H1 (cell line): ENCODE data around the gene DNA2. TPM values are rescaled to one million over a fixed set of nuclear protein-coding genes. Genes with fewer than 3 reads are reported as not detected.

Experiments used
- HDAC2 ChIP-seq, 2 experiments: fragments of 300-600 bp in 1 of 2; sonication (generic) in 1 of 2; IDR thresholded peaks; 2 replicates each; pipeline ENCODE4 v1.6.1; 2011 to 2012; ENCODE audit warnings: low read depth in 2 of 2, low read length in 2 of 2, mild to moderate bottlenecking in 2 of 2, moderate library complexity in 2 of 2, borderline replicate concordance in 1 of 2, inconsistent platforms in 1 of 2
- KDM1A ChIP-seq: fragments of 200-600, 300-600 bp; sonication (generic); IDR thresholded peaks from 2 replicates; pipeline ENCODE4 v1.7.1; 2016; ENCODE audit warnings: mild to moderate bottlenecking, low read length, borderline replicate concordance
- KDM4A ChIP-seq: IDR thresholded peaks from one replicate; pipeline ENCODE4 v1.7.1; 2012; ENCODE audit warnings: low read depth, mild to moderate bottlenecking, moderate library complexity, low read length, inconsistent platforms; ENCODE audit not compliant: severe bottlenecking
- POLR2A ChIP-seq, 2 experiments: IDR thresholded peaks; 1 replicate in 1 of 2; 2 replicates in 1 of 2; pipeline ENCODE4 v1.6.1; 2011; ENCODE audit warnings: low read depth in 2 of 2, low read length in 2 of 2, mild to moderate bottlenecking in 2 of 2; ENCODE audit errors: control extremely low read depth in 1 of 2
- RBBP5 ChIP-seq: IDR thresholded peaks from 2 replicates; pipeline ENCODE4 v1.7.1; 2012; ENCODE audit warnings: low read depth, mild to moderate bottlenecking, inconsistent platforms, low read length, moderate library complexity, borderline replicate concordance
- TBP ChIP-seq: IDR thresholded peaks from 2 replicates; pipeline ENCODE4 v1.6.1; 2011; ENCODE audit warnings: low read depth, low read length, improper control_type of control experiment
- polyA plus RNA-seq, 7 experiments: library from polyadenylated mRNA; depleted of rRNA in 3 of 7; stranded (reverse) in 5 of 7; unstranded in 2 of 7; fragments of >200 nt in 5 of 7; fragments of 200-250 nt in 2 of 7; gene quantifications; 1 replicate in 5 of 7; 2 replicates in 1 of 7; 4 replicates in 1 of 7; pipeline versions ENCODE4 v1.2.1 to v1.2.3, GENCODE V29; 2011 to 2013; ENCODE audit warnings: missing spikeins in 2 of 7, mixed read lengths in 2 of 7
- total RNA-seq: library from RNA; stranded (reverse); fragmentation: NEBNext Ultra II Directional; extraction: Animal tissue kit (Norgen Biotek cat#: 25700); gene quantifications from 2 replicates; pipeline ENCODE4 v1.2.1, GENCODE V29; 2021
- TF ChIP-seq, protein P1 (sequence below): fragments of 300-600 bp; sonication (generic); IDR thresholded peaks from 2 replicates; pipeline ENCODE4 v1.7.1; 2012; ENCODE audit warnings: low read length, moderate library complexity, mild to moderate bottlenecking, inconsistent platforms; ENCODE audit not compliant: insufficient replicate concordance
- TF ChIP-seq, protein P2 (sequence below): IDR thresholded peaks from 2 replicates; pipeline ENCODE4 v1.6.1; 2012; ENCODE audit warnings: inconsistent platforms

Gene DNA2
- total and polyA plus RNA-seq, 2 of the 8 experiments (the other 6 are each of a cell fraction or from before 2014, with no cell fraction given) = 16.0 to 57.9 TPM

DNA sequence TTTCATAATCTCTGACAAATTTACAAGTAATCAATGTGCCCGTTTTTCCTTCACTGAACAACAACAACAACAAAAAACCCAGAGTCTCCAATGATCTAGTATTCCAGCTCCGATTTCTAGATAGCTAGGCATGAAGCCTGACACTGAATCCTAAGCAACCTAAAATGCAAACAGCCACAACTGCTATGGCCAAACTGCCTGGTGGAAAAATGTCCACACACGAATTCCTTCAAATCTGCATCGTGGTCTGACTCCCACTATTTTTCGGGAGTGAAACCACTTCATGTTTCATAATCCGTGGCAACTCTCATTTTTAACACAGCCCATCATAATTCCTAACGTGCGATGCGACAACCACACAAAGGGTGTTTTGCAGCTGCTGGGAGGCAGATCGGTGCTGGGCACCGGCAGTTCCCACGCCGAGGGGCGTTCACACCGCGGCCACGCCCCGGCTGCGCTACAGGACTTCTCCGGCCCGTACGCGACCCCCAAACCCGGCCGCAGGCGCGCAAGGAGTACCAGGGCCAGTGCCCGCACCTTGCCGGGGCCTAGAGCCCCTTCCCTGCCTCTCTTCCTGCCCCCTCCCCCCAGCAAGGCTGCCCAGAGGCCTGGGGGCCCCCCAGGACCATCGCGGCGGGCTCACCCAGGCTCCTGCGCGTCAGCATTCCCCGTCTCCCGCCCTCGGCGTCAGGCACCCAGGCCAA lies 65.5 kb downstream of the DNA2 start (continued):
- TF ChIP-seq, protein P1, sequence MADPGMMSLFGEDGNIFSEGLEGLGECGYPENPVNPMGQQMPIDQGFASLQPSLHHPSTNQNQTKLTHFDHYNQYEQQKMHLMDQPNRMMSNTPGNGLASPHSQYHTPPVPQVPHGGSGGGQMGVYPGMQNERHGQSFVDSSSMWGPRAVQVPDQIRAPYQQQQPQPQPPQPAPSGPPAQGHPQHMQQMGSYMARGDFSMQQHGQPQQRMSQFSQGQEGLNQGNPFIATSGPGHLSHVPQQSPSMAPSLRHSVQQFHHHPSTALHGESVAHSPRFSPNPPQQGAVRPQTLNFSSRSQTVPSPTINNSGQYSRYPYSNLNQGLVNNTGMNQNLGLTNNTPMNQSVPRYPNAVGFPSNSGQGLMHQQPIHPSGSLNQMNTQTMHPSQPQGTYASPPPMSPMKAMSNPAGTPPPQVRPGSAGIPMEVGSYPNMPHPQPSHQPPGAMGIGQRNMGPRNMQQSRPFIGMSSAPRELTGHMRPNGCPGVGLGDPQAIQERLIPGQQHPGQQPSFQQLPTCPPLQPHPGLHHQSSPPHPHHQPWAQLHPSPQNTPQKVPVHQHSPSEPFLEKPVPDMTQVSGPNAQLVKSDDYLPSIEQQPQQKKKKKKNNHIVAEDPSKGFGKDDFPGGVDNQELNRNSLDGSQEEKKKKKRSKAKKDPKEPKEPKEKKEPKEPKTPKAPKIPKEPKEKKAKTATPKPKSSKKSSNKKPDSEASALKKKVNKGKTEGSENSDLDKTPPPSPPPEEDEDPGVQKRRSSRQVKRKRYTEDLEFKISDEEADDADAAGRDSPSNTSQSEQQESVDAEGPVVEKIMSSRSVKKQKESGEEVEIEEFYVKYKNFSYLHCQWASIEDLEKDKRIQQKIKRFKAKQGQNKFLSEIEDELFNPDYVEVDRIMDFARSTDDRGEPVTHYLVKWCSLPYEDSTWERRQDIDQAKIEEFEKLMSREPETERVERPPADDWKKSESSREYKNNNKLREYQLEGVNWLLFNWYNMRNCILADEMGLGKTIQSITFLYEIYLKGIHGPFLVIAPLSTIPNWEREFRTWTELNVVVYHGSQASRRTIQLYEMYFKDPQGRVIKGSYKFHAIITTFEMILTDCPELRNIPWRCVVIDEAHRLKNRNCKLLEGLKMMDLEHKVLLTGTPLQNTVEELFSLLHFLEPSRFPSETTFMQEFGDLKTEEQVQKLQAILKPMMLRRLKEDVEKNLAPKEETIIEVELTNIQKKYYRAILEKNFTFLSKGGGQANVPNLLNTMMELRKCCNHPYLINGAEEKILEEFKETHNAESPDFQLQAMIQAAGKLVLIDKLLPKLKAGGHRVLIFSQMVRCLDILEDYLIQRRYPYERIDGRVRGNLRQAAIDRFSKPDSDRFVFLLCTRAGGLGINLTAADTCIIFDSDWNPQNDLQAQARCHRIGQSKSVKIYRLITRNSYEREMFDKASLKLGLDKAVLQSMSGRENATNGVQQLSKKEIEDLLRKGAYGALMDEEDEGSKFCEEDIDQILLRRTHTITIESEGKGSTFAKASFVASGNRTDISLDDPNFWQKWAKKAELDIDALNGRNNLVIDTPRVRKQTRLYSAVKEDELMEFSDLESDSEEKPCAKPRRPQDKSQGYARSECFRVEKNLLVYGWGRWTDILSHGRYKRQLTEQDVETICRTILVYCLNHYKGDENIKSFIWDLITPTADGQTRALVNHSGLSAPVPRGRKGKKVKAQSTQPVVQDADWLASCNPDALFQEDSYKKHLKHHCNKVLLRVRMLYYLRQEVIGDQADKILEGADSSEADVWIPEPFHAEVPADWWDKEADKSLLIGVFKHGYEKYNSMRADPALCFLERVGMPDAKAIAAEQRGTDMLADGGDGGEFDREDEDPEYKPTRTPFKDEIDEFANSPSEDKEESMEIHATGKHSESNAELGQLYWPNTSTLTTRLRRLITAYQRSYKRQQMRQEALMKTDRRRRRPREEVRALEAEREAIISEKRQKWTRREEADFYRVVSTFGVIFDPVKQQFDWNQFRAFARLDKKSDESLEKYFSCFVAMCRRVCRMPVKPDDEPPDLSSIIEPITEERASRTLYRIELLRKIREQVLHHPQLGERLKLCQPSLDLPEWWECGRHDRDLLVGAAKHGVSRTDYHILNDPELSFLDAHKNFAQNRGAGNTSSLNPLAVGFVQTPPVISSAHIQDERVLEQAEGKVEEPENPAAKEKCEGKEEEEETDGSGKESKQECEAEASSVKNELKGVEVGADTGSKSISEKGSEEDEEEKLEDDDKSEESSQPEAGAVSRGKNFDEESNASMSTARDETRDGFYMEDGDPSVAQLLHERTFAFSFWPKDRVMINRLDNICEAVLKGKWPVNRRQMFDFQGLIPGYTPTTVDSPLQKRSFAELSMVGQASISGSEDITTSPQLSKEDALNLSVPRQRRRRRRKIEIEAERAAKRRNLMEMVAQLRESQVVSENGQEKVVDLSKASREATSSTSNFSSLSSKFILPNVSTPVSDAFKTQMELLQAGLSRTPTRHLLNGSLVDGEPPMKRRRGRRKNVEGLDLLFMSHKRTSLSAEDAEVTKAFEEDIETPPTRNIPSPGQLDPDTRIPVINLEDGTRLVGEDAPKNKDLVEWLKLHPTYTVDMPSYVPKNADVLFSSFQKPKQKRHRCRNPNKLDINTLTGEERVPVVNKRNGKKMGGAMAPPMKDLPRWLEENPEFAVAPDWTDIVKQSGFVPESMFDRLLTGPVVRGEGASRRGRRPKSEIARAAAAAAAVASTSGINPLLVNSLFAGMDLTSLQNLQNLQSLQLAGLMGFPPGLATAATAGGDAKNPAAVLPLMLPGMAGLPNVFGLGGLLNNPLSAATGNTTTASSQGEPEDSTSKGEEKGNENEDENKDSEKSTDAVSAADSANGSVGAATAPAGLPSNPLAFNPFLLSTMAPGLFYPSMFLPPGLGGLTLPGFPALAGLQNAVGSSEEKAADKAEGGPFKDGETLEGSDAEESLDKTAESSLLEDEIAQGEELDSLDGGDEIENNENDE = peak; percentile 43
- peak; percentile 51 for TF ChIP-seq KDM4A
- peak; percentile 23; the same call in 1 of the 2 replicates for TF ChIP-seq KDM1A
- TF ChIP-seq RBBP5 = peak; percentile 11; the same call in 1 of the 2 replicates
- TF ChIP-seq HDAC2 (IDR thresholded peaks at IDR 0.05; ENCODE audit: borderline replicate concordance in 1 of 2, low read depth in 2 of 2, low read length in 2 of 2) = peak in 1 of 2 experiments; percentile 57; a peak in 1 of 4 replicates
- TF ChIP-seq, protein P2, sequence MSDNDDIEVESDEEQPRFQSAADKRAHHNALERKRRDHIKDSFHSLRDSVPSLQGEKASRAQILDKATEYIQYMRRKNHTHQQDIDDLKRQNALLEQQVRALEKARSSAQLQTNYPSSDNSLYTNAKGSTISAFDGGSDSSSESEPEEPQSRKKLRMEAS = peak; percentile 11; the same call in 1 of the 2 replicates
- 0 out of 2 replicates have a peak, but pooled peaks have one; percentile 5 for TF ChIP-seq TBP
- no peak for TF ChIP-seq POLR2A (IDR thresholded peaks at IDR 0.05; ENCODE audit: control extremely low read depth in 1 of 2, low read depth in 2 of 2, low read length in 2 of 2)
